ENCODE data around the gene ABHD14A.
"Not testable (repeated sequence)": the region's sequence is repeated elsewhere in the genome, so short reads cannot be mapped to it uniquely, and the experiment has no call there.

Gene ABHD14A

DNA sequence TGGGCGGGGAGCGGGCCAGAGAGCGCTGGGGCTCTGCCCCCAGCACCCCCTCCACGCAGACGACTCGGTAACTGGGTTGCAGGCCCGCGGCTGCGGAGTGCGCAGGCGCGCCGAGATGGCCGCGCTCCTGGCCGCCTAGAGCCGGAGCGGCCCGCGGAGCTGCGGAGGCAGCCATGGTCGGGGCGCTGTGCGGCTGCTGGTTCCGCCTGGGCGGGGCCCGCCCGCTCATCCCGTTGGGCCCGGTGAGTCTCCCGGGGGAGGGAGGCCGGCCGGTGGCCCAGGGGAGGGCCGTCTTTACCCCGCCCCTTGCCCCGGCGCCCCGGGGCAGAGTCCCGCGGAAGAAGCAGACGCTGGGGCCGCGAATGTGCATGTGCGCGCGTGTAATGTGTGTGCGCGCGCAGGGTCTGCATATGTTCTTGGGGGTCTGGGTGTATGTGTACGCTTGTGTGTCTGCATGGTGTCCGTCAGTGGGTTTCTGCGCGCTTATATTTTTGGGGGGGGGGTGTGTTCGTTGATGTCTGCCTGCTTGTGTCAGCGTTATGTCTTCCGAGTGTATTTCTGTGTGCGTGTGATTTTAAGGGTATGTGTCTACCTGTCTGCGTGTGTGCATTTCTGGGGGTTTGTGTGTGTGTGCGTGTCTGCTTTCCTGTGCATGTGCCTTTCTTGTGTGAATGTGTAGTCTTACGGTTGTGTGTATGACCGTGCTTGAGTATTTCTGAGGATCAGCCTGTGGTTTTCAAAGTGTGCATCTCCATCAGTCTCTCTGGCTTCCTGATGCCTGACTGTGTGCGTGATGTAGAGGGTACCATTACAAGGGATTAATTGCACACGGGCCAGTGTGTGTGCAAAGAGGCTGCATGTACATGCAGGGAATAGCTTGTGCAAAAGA, at the start of gene ABHD14A:
Gene ABHD14A, plus strand, starts transcription at position 102 of the 889 bp plus-strand sequence. Its CDS starts 72 bp downstream, at position 174.
- peak; percentile 84 for DNase-seq

DNA sequence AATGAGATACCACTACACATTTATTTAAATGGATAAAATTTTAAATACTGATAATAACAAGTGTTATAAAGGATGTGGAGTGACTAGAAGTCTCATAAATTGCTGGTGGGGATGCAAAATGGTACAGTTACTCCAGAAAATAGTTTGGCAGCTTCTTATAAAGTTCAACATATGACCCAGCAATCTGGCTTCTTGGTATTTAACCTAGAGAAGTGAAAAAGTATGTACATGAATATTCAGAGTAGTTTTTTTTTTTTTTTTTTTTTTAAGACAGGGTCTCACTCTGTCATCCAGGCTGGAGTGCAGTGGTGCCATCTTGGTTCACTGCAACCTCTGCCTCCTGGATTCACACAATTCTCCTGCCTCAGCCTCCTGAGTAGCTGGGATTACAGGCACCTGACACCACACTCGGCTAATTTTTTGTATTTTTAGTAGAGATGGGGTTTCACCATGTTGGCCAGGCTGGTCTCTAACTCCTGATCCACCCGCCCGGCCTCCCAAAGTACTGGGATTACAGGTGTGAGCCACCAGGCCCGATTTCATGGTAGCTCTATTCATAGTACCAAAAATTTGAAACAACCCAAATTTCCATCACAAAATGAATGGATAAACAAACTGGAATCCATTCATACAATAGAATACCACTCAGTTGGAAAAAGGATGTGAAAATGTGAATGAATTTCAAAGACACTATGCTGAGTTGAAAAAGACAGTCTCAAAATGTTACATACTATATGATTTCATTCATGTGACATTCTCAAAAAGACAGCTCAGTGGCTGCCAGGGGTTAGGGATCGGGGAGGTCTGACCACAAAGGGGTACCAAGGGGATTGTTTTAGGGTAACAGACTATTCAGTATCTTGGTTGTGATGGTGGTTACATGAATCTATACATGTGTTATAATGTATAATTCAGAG, 47.5 kb upstream of the ABHD14A start:
- no peak for DNase-seq

DNA sequence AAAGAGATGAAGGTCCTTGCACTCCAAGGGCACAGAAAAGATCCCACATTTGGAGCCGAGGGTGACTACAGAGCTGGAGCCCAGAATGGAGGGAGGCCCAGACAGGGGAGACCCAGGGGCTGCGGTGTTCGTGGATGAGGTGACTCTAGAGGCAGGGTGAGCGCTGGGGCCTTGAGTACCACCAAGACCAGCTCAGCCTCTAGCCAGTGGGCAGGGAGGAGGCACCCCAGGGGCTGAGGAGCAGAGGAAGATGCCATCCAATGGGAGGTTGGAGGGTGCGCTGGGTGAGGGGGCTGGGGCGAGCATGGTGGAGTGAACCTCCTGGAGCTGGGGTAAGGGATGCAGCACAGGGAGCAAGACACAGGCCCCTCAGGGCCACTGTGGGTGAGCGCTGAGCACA, 46.4 kb upstream of the ABHD14A start:
- DNase-seq = no peak

DNA sequence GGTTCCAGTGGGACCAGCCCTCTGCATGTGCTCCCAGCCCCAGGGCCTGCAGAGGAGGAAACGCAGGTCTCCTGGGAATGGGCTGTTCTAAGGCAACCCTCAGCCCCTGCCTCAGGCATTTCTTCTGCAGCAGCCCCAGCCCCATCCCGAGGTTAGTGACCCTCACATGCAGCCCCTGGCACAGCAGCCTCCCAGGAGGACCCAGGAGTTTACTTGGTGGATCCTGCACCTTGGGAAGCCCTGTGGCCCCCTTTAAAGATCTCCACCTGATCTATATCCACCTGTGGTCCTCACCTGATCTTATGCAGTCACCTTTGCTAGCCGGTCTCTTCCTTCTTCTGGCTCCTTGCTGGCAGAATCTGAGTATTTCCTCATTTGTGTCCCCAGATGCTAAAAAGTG, 45.9 kb upstream of the ABHD14A start:
- DNase-seq = not testable (repeated sequence)

DNA sequence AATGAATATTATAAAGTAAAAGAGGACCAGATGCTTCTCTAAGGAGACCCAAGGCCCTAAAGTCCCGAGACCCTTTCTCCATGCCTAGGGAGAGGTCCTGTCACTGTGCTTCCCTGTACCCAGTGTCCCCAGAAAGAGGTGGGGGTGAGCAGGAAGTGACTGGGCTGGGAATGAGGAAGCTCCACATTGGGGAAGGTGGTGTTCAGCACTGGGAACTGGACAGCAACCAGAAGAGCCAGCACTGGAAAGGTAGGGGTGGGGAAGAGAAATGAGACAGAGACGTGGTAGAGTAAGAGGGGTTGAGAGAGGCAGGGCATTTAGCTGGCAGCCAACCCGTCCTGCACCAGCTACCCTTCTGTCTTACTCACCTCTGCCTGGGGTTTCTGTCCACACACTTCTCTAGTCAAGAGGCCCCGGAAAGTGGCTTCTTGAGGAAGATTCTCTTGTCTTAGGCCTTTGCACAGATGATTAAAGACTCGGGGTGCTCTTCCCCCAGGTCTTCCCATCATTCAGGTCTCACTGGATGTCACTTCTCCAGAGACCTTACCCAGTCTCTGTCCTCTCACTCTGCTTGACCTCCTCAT, 45.4 kb upstream of the ABHD14A start:
- peak; percentile 3 for DNase-seq

DNA sequence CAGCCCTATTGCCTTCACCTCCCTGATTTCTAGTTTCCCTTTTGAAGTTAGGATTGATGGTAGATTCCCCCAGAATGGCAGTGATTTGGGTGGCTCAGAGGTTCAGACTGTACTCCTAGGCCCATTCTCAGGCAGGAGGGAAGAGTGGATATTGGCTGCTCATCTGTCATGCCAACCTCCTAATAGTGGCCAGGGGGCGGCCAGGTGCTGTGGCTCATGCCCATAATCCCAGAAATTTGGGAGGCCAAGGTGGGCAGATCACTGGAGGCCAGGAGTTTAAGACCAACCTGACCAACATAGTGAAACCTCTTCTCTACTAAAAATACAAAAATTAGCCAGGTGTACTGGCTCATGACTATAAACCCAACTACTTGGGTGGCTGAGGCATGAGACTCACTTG, 44.4 kb upstream of the ABHD14A start:
- DNase-seq = no peak

DNA sequence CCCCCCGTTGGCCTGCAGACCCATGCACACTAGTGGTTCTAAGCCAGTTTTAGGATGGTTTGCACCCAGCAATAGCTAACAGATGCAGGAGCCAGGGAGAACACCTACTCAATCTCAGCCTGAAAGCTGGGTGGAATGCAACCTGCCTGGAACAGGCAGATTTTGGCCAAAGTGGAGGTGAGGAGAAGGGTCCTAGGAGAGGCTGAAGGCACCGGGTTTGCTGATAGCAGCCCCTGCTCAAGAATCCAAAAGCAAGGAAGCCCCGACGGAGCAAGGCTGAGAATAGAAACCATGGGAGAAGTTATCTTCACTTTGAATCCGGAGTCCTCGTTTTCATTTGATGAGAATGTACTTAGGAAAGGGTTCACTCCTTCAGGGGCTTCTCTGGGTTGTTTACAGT, 43.1 kb upstream of the ABHD14A start:
- DNase-seq = no peak

DNA sequence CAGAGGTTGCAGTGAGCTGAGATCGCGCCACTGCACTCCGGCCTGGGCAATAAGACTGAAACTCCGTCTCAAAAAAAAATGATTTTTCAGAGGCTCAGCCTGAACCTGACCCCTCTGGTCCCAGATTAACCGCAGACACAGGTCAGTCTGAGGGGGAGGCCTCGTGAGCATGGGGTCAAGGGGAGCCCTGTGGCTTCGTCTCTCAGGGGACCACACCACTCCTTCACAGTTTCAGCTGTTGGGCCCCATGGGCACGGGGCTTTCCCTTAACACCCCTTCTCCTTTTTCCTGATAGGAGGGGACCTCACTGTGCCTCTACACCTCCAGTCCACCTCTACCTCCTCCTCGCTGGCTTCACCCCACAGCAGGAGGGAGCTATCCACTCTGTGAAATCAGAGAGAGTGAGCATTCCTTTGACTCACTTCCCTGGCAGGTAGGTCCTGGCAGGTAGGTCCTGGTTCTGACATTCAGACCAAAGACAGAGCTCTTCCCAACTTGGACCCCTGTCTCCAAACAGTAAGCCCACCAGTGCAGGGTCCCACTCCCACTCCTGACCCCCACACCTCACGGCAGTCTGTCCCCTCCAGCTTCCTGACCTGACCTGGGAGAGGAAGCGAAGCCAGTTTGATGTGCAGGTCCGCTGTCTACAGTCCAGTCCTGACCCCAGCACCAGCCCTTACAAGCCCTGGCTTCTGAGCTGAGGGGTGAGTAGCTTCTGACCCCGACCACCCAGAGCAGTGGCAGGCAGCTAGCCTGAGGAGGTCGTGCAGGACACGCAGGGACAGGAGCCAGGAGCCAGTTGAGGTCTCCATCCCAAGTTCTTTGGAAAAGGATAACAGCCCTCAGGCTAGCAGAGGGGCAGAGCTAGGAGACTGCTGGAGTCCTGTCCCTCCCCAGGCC, 42.1 kb upstream of the ABHD14A start:
- no peak for DNase-seq

DNA sequence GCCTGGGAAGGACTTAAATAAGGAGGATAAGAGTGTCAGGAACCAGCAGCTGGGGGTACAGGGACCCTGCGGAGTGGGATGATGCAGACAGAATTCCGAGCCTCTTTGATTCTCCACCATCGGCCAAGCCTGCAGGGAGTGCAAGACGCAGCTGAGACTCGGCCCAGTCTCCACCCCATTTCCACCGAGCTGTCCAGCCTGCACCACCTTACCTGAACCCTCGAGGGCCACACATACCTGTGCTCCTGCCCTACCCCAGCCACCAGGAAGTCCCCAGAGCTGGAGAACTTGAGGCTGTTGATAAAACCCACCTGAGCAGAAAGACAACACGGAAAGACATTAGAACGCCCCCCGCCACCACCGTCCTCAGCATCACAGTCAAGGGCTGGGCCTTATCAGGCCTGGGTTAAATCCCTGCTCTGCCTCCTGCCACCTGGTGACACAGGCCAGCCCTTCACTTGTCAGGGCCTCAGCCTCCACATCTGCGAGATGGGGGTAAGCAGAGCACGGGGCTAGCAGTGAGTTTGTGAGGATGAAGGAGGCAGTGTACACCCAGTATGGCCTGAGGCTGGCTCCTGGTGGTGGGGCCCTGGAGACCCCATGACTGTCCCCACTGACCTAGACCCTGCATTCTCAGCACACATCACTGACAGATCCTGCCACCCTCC, 41.3 kb upstream of the ABHD14A start:
- DNase-seq = no peak

DNA sequence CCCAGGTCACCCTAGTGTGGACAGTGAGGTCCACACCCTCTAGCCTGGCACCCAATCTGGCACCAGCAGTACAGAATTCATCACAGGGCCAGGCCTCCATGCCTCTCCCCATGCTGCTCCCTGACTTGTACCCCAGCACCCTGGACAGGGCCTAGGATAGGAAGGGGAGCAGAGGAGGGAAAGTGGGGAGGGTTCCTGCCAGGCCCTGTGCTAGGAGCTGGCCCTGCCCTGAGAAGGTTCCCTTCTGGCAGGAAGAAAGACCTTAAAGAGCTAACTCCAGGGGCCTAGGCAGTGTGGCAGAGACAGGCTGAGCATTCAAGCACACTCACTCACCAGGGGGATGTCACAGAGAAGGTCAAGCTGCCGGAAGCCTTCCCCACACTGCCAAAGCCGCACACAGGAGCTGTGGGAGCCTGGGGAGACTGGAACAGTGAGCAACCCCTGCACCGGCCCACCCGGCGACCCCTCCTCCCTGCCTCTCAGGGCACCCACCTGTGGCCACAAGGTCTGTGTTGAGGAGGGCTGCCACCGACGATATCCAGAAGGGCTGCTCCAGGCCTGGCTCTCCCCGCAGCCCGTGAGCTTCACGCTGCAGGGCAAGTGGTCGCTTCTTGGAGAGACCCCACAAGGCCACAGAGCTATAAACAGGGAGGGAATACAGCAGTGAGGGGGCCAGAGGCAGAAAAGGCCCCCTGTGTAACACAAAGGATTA, 40.6 kb upstream of the ABHD14A start:
- no peak for DNase-seq

DNA sequence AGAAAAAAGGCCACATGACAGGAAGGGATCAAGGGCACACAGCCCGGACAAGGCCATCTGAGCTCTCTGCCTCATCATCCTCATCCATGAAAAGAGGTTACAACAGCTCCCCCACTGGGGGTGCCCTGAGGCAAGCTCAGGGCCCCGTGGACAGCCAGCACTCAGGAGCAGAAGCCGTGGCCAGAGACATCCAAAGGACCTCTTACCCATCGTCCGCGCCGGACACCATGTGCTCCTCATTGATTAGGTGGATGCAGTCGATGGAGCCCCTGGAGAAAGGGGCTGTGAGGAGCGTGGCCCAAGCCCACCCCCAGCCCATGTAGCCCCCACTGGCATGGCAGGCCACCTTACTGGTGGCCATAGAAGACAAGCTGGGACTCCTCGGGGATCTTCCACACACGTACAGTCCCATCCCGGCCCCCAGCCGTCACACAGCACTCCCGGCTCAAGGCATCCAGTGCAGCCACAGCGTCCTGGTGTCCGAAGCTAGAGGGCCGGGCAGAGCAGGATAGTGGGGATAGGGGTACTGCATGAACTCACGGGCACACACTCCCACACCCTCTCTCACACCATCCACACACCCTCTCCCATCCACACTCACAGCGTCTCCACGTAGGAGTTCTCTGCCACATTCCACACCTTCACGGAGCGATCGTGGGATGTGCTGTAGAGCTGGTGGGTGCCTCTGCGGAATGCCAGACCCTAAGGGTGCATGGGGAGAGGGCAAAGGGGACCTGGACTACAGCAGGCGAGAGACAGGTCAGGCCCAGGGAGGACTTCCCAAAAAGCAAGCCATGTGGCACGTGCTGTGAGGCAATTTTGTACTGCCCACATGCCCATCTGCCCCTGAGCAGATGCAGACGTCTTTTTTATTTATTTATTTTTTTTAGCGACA, 39.6 kb upstream of the ABHD14A start:
- DNase-seq = no peak

DNA sequence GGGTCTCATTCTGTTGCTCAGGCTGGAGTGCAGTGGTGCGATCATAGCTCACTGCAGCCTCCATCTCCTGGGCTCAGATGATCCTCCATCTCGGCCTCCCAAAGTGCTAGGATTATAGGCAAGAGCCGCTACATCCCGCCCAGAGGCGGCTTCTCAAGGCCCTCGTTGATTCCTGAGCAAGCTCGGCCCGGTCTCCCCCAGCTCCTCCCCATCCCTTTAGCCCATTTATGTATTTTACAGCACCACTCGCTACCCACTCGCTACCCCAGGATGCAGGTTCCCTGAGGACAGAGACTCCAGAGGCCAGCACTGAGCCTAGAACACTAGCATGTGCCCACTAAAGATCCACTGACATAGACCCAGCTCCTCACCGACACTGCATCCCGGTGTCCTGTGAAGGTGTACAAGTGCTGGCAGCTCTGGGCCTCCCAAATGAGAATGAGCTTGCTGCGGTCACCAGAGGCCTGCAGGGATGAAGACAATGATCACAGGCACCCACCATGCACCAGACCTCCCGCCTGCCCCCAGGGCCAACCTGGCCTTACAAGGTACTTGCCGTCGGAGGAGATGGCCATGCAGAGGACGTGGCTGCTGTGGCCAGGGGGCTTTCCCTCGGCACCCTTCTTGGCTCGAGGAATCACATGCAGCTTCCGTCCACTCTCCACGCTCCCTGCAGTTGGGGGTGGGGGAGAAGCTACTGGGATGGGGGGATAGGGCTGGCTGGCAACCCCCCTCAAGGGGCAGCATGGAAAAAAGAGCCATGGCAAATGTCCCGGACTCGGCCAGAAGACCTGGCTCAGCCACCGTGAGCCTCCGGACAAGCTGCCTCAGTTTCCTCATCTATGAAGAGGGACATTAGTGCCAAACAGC, 38.7 kb upstream of the ABHD14A start:
- no peak for DNase-seq

DNA sequence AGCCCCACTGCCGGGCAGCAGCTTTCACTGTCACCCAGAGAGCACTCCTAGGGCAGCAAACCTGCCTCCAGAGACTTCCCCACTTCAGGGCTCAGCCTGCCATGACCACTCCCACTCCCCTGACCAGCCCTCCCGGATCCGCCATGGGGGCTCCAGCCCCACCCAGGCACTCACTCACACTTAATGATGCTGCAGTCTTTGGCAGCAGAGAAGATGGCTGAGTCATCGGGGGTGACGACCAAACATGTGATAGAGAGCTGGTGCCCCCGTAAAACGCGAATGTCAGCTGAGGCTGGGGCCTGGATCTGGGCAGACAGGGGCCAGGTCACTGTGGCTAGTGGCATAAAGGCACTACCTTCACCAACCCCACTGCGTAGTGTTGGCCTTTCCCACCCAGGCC, 37.9 kb upstream of the ABHD14A start:
- DNase-seq = no peak

DNA sequence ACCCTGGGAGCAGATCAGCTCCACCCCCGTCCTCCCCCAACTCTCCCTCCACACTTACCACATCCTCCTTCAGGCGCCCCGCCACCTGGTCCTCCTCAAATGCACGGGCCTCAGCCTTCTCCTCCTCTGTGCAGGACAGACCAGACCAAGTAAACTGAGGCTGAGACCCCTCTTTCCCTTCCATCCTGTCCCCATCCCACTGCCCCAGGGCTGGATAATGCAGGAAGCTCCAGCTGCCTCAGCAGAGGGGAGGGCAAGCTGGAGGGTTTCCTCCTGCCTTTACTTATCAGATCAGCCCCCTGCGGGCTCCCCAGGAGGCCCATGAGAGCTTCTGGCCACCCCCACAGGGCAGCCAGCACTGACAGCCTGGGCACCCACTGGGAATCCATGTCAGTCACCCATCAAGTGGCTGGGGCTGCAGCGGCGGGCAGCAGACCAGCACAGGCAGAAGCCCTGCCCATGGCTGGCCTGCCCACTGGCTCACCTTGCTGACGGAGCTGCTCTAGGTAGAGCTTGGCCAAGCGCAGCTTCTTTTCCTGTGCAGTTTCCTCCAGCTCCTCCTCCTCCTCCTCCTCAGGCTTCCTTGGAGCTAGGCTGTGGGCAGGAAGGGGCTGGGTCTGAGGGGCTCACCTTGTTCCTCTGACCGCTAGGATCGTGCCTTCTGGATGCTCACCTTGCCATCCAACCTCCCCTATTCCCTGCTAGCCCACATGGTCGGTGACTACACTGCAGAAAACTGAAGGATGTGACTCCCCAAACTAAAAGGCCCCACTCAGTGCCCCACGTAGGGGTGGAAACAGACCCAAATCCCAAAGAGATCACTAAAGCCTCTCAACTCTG, 37.0 kb upstream of the ABHD14A start:
- no peak for DNase-seq

DNA sequence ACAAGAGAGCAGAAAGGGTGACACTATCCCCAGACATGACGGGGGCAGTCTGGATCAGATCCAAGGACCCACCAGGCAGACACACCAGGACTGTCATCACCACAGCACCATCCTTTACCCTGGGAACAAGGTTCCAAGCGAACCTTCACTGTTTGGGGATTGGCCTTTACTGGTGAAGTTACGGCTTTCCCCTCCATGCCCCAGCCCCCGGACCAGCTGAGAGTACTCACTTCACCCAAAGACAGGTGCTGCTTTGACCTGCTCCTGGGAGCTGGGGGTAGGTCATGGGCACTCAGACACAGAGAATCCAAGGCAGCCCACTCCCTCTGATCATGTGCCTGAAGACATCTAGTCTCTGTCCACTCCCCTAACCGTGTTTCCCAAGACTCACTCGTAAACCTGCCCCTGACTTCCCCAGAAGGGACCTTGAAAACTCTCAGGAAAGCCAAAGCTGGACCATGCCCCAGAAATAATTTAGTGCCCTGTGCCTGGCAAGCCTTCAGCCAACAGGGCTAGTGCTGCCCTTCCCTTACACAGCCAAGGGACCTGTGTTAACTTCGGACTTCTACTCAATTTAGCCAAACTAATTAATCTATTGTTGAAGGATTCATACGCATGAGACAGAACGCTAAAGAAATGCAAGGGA, 36.0 kb upstream of the ABHD14A start:
- DNase-seq = no peak

DNA sequence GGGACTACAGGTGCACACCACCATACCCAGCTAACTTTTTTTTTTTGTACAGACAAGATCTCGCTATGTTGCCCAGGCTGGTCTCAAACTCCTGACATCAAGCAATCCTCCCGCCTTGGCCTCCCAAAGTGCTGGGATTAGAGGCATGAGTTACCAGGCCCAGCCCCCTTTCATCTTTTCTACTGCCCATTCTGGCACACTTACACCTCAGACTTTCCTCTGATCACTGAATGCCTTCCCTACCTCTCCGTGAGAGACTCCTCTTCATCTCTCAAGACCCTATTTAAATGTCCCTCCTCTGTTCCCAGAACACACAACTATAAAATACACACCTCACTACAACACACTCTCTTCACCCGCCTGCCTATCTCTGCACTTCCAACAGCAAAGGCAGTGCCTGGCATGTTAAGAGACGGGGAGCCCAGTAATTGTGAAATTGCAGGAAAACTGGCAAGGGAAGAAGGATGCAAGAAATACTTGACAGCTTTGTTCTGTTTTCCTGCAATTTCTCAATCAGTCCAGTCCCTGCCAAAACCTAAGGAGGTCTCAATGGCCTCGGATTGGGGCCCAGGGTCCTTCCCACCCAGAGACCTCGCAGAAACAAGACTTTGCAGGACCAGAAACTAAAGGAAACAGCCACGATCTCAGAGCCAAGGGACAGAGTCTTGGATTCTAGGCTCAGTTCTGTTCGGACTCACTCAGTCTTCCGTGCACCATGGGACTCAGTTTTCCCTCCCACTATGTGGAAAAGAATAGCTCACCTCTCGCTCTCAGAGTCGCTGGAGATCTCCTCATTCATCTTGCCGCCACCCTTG, 34.0 kb upstream of the ABHD14A start:
- no peak for DNase-seq

DNA sequence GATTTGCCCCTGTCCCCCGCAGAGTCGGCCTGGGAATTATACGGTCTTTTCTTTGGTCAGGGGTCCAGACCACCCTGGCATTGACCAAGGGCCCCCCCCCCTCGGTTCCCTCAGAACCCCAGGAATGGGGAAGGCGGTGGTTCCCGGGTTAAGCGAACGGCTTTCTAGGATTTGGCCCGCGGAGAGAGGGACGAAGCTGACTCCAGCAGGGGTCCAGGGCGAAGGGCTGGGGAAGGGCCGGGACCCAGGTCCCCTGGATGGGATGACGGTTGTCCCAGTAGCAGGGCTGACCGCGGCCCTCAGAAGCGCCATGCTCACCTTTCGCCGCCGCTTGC, 33.4 kb upstream of the ABHD14A start:
- DNase-seq = no peak

All from suppressor macrophage treated with lipopolysaccharide for 4 hours (primary cell).